ENCODE measurements around the gene TMEM115.

TMEM115 gene

GRCh38 chr3:50388016-50388719 lies 28.8 kb upstream of the TMEM115 start:
- in situ Hi-C loops (cut with MboI; ENCODE audit: low sequenced_read_pairs) = no loop called here
- Histone ChIP-seq H3K36me3 (replicated peaks) (no peaks in the 10 kb centered on the region), H3K4me3 (no peak overlapping the region), H3K4me1 (no peaks in the 10 kb centered on the region), H3K27me3 (ENCODE audit: low read depth) (no peaks in the 10 kb centered on the region), H3K9me3 (no peaks in the 10 kb centered on the region)
- peak in 1 of 2 experiments; percentile 21 for DNase-seq (ENCODE audit: low spot score in 2 of 2)

DNA sequence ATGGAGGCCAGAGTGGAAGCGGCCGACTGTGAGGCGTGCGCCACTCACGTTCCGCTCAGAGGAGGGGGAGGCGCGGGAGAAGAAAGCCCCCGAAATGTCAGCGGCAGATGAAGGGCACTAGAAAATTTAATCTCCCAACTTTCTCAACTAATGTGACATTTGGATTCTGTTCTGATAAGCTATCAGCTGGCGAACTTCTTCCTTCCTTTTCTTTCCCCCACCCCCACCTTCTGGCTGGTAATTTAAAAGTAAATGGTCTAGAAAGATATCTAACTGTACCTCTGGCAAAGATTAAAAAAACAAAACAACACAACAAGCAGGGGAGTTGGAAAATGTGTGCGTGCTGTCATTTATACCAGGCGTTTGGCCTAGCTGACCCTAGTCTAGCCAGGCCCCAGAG lies 26.4 kb upstream of the TMEM115 start:
- H3K27me3 ChIP-seq (ENCODE audit: low read depth) = no peaks in the 10 kb centered on the region
- in situ Hi-C loops (cut with MboI; ENCODE audit: low sequenced_read_pairs) = no loop called here
- no peak overlapping the region for H3K4me3 ChIP-seq
- no peaks in the 10 kb centered on the region for H3K9me3 ChIP-seq
- no peaks in the 10 kb centered on the region for H3K4me1 ChIP-seq
- no peaks in the 10 kb centered on the region for H3K36me3 ChIP-seq (replicated peaks)
- DNase-seq (ENCODE audit: low spot score in 2 of 2) = no peak

- in situ Hi-C loops (cut with MboI; ENCODE audit: low sequenced_read_pairs) = no loop called here
- H3K36me3 ChIP-seq (replicated peaks) = no peaks in the 10 kb centered on the region
- no peaks in the 10 kb centered on the region for H3K27me3 ChIP-seq (ENCODE audit: low read depth)
- H3K4me3 ChIP-seq = no peak overlapping the region
- H3K4me1 ChIP-seq = no peaks in the 10 kb centered on the region
- DNase-seq (ENCODE audit: low spot score in 2 of 2) = no peak
- H3K9me3 ChIP-seq = no peaks in the 10 kb centered on the region
These were observed 24.4 kb upstream of the TMEM115 start for GRCh38 chr3:50383750-50384149.

DNA sequence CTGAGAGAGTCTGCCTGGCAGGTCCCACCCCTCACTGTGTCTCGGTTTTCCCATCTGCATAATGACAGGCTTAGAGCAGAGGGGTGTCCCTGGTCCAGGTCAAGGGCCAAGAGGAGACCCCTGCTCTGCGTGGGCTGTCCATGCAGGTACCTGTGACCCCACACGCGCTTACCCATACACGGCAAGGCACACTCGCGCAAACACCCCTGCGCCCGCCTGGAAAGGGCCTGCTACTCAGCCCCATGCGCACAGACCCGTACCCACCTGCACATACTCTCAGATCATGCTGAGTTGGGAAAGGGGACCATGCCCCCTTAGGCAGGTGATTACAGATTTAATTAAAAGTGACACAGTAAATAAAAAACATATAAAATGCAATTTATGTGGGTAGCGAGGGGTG lies 23.4 kb upstream of the TMEM115 start:
- no peaks in the 10 kb centered on the region for H3K9me3 ChIP-seq
- in situ Hi-C loops (cut with MboI; ENCODE audit: low sequenced_read_pairs) = no loop called here
- no peaks in the 10 kb centered on the region for H3K27me3 ChIP-seq (ENCODE audit: low read depth)
- H3K4me1 ChIP-seq = no peaks in the 10 kb centered on the region
- no peak overlapping the region for H3K4me3 ChIP-seq
- no peak for DNase-seq (ENCODE audit: low spot score in 2 of 2)
- H3K36me3 ChIP-seq (replicated peaks) = no peaks in the 10 kb centered on the region

DNA sequence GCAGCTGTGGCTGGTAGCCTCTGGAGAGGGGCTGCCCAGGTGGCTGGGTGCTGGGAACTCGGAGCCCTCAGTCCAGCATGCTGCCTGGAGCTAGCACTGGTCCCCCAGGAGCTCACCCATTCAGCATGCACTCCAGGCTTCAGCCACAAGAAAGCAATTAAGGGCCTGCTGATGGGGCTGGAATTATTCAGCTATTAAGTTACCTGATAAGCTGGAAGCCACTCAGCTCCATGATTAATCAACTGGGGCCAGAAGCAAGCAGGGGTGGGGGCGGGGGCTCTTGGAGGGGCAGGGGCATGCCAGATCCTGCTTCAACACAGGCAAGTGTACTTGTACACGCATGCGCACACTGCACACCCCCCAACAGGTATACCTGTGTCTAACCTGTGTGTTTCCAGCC lies 22.1 kb upstream of the TMEM115 start:
- Histone ChIP-seq H3K36me3 (replicated peaks) (no peaks in the 10 kb centered on the region), H3K9me3 (no peaks in the 10 kb centered on the region), H3K4me1 (no peaks in the 10 kb centered on the region), H3K27me3 (ENCODE audit: low read depth) (no peaks in the 10 kb centered on the region), H3K4me3 (no peak overlapping the region)
- in situ Hi-C loops (cut with MboI; ENCODE audit: low sequenced_read_pairs) = no loop called here
- no peak for DNase-seq (ENCODE audit: low spot score in 2 of 2)

DNA sequence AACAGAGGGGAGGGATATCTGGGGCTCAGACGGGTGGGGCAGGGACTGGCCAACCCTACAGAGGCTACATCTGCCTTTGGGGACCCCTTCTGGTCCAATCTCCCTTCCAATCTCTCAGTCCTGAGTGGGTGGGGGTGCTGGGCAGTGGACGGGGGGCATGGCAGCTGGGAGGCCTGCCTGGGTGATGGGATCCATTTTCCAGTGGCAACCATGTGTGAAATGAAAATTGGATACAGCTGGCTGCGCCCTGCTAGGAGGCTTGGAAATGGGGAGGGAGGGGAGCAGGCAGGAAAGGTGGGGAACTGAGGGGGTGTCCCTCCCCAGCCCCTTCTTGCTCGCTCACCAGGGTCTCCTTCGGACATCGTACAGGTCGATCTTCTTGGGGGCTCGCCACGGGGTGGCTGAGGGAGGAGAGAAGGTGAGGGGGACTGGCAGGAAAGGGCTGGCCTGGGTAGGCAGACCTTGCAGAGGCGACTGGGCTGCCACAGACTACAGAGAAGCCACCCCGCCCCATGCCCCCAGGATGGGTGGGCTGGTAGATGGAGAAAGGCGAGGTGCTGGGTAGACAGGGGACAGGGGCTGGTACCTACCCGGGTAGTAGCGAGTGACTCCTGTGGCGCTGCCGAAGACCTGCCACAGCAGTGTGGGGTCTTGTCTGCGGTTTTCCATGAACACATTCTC lies 21.2 kb upstream of the TMEM115 start:
- no peaks in the 10 kb centered on the region for H3K4me1 ChIP-seq
- H3K36me3 ChIP-seq (replicated peaks) = no peaks in the 10 kb centered on the region
- in situ Hi-C loops (cut with MboI; ENCODE audit: low sequenced_read_pairs) = no loop called here
- no peaks in the 10 kb centered on the region for H3K9me3 ChIP-seq
- no peaks in the 10 kb centered on the region for H3K27me3 ChIP-seq (ENCODE audit: low read depth)
- H3K4me3 ChIP-seq = no peak overlapping the region
- no peak for DNase-seq (ENCODE audit: low spot score in 2 of 2)

DNA sequence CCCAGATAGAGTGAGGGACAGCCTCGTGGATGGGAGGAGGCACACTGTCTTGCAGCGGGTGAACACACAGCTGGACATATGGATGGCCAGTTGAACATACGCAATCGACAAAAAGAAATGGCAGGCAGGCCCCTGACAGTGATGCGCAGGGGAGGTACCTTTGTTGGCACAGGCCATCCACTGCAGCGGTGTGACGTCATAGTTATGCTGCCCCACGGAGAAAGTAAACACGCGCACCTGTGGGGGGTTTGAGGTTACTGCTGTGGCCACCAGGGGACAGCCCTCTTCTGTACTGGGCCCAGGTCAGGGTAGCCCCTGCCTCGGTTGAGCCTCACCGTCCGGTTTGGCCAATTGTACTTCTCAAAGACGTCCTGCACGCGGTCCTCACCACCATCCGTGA lies 19.4 kb upstream of the TMEM115 start:
- H3K4me1 ChIP-seq = no peaks in the 10 kb centered on the region
- in situ Hi-C loops (cut with MboI; ENCODE audit: low sequenced_read_pairs) = no loop called here
- no peaks in the 10 kb centered on the region for H3K27me3 ChIP-seq (ENCODE audit: low read depth)
- DNase-seq (ENCODE audit: low spot score in 2 of 2) = no peak
- no peaks in the 10 kb centered on the region for H3K36me3 ChIP-seq (replicated peaks)
- no peak overlapping the region for H3K4me3 ChIP-seq
- no peaks in the 10 kb centered on the region for H3K9me3 ChIP-seq

- no peak for DNase-seq (ENCODE audit: low spot score in 2 of 2)
- Histone ChIP-seq H3K36me3 (replicated peaks) (no peaks in the 10 kb centered on the region), H3K4me1 (no peaks in the 10 kb centered on the region), H3K9me3 (no peaks in the 10 kb centered on the region), H3K27me3 (ENCODE audit: low read depth) (no peaks in the 10 kb centered on the region), H3K4me3 (no peak overlapping the region)
- in situ Hi-C loops (cut with MboI; ENCODE audit: low sequenced_read_pairs) = no loop called here
These were observed 18.7 kb upstream of the TMEM115 start for GRCh38 chr3:50378024-50378423.

- peak in 1 of 2 experiments; percentile 38 for DNase-seq (ENCODE audit: low spot score in 2 of 2)
- H3K4me1 ChIP-seq = no peaks in the 10 kb centered on the region
- in situ Hi-C loops (cut with MboI; ENCODE audit: low sequenced_read_pairs) = no loop called here
These were observed 16.1 kb upstream of the TMEM115 start for GRCh38 chr3:50375258-50375931.

GRCh38 chr3:50374363-50375257 lies 15.3 kb upstream of the TMEM115 start:
- Histone ChIP-seq H3K36me3 (replicated peaks) (no peaks in the 10 kb centered on the region), H3K9me3 (no peaks in the 10 kb centered on the region), H3K4me3 (no peak overlapping the region), H3K27me3 (ENCODE audit: low read depth) (no peaks in the 10 kb centered on the region), H3K4me1 (no peaks in the 10 kb centered on the region)
- in situ Hi-C loops (cut with MboI; ENCODE audit: low sequenced_read_pairs) = no loop called here
- DNase-seq (ENCODE audit: low spot score in 2 of 2) = no peak

More at GRCh38 chr3:50375258-50375931, 16.1 kb upstream of the TMEM115 start:
- no peaks in the 10 kb centered on the region for H3K27me3 ChIP-seq (ENCODE audit: low read depth)
- no peaks in the 10 kb centered on the region for H3K9me3 ChIP-seq
- H3K36me3 ChIP-seq (replicated peaks) = no peaks in the 10 kb centered on the region
- H3K4me3 ChIP-seq = no peak overlapping the region

GRCh38 chr3:50373146-50374051 lies 14.1 kb upstream of the TMEM115 start:
- Histone ChIP-seq H3K27me3 (ENCODE audit: low read depth) (no peaks in the 10 kb centered on the region), H3K9me3 (no peaks in the 10 kb centered on the region), H3K4me3 (no peak overlapping the region), H3K36me3 (replicated peaks) (no peaks in the 10 kb centered on the region), H3K4me1 (no peaks in the 10 kb centered on the region)
- no peak for DNase-seq (ENCODE audit: low spot score in 2 of 2)
- in situ Hi-C loops (cut with MboI; ENCODE audit: low sequenced_read_pairs) = no loop called here

GRCh38 chr3:50372349-50372748 lies 13.0 kb upstream of the TMEM115 start:
- in situ Hi-C loops (cut with MboI; ENCODE audit: low sequenced_read_pairs) = no loop called here
- no peaks in the 10 kb centered on the region for H3K36me3 ChIP-seq (replicated peaks)
- DNase-seq (ENCODE audit: low spot score in 2 of 2) = no peak
- H3K9me3 ChIP-seq = no peaks in the 10 kb centered on the region
- H3K4me3 ChIP-seq = no peak overlapping the region
- no peaks in the 10 kb centered on the region for H3K4me1 ChIP-seq
- H3K27me3 ChIP-seq (ENCODE audit: low read depth) = no peaks in the 10 kb centered on the region
